Measurements from ENCODE around the gene NRP2.

NRP2 gene

DNA sequence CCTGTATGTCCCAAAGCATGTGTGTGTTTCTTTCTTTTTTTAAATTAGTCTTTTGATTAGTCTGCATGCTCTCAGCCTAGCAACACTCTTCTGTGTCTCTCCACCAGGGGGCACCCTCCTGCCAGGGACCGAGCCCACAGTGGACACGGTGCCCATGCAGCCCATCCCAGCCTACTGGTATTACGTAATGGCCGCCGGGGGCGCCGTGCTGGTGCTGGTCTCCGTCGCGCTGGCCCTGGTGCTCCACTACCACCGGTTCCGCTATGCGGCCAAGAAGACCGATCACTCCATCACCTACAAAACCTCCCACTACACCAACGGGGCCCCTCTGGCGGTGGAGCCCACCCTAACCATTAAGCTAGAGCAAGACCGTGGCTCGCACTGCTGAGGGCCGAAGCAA, 93.8 kb downstream of the NRP2 start:
- DNase-seq (ENCODE audit: low read depth), result no peak

DNA sequence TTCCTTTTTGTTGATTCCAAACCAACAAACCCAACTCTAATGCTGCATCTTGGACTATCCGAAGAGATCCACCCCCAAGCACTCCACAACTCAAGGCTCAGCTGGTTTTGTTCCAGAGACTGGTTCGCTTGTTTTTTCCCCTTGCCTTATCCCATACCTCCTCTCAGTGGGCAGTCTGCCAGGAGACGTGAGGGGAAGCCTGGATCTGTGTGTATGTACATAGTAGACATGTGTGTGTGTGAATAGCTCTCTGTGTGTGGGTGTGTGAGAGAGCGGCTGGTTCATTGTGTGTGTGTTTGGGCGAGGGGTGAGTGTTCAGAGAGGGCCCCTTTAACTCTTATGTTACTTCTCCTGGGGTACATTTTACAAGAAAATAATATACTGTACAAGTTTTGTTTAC, 94.4 kb downstream of the NRP2 start:
- no peak for DNase-seq (ENCODE audit: low read depth)

DNA sequence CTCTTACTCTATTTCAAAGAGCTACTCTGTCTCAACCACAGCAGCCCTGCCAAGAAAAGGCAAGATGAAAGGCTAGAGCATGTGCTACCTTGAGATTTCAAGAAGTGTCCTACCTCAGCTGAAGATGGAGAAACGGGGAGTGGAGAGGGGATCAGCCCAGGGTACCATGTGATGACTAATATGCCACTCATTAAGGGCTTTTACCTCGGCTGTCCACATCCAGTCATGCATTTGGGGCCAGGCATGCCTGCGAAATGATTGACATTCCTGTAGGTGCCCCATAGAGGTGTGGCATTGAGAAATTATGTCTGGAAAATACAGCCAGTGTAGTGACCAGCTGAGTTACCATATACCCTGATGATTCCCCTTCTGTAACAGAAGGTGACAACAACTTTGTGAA, 96.1 kb downstream of the NRP2 start:
- DNase-seq (ENCODE audit: low read depth), result no peak

DNA sequence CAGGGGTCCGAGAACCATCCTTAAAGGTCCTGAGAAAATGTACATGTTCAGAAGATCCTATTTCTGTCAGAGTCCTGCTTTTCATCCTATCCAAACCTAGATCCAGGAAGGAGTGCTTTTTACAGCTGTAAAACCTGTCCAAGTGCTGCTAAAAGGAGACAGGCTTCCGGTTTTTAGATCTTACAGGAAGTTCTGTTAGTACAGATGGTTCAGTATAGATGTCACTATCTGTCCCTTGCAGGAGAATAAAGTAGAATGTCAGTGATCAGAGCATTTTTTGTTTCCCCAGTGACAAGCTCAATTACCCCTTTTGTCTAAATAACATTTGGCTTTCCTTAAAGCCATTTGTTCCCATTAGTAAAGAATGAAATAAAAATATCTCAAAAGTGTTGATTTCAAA, 98.3 kb downstream of the NRP2 start:
- DNase-seq (ENCODE audit: low read depth), result no peak

DNA sequence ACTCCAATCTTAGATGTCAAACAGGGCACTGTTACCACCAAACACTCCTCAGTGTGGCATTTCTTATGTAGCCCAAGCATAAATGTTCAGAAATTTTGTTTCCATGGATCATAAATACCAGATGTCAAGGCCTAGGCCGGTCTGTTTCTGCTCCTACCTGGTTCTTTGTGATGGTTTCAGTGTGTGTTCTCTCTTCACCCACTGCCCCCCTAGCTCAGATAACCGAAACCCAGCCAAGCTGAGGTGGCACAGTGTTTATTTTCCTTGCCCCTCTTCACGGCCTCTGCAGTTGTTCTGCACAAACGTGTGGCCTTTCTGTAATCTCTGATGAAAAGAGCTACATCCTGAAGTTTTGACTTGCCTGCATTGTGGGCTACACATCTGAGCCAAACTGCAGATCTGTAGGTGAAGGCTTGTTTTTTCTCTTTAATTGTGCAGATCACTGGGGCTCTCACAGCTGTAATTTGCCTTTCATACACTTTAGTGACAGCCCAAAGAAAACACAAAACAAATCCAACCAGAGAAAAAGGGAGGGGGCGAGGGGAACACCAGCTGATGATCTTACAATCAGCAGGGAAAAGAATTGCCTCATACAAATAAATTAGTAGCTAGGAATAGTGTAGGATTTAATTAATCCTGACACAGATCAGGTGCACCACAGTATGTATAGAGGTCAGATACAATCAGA, 99.1 kb downstream of the NRP2 start:
- DNase-seq (ENCODE audit: low read depth), result no peak

DNA sequence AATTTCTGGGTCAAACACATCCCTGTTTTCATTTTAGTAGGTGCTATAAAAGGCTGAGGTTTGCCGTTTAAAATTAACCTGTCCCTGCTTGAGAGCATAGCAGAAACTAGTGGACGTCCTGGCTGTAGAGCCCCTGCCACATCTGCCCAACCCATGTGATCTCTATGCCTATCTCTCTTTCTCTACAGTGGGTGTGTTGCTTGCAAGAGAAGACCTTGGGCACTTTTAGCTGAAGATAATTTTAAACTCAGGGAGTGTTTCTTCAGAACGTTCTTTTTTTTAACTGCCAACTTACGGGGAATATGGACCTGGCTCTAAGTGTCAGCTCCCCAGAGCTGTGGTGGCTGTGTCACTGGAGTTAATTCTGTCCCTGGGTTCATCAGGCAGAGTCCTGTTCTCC, 100.6 kb downstream of the NRP2 start:
- no peak for DNase-seq (ENCODE audit: low read depth)

DNA sequence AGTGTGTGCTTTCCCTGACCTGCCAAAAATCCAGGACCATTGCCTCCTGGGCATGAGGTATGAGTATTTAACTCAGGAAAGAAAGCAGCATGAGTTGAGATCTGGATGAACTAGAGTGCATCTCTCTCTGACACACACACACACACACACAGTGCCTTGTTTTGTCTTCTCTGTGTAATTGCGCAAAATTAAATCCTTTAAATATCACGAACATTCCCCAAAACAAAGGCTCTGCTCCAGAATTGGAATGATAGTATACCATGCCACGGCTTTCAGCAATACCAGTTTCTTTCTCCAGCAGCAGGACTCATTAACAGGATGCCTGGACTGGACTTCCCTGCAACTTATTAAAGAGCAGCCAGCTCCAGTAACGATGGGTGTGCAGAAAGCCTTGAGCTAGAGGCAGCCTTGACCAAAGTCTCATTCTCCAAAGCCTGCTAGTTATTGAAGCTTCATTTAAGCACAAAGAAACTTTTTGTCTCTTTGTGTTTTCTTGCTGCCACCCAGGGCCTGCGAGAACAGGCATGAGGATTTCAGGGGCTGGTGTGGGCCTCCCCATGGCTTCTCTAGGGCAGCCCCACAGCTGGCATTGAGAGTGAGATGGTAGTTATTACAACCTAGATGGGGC, 101.7 kb downstream of the NRP2 start:
- DNase-seq (ENCODE audit: low read depth), result no peak

DNA sequence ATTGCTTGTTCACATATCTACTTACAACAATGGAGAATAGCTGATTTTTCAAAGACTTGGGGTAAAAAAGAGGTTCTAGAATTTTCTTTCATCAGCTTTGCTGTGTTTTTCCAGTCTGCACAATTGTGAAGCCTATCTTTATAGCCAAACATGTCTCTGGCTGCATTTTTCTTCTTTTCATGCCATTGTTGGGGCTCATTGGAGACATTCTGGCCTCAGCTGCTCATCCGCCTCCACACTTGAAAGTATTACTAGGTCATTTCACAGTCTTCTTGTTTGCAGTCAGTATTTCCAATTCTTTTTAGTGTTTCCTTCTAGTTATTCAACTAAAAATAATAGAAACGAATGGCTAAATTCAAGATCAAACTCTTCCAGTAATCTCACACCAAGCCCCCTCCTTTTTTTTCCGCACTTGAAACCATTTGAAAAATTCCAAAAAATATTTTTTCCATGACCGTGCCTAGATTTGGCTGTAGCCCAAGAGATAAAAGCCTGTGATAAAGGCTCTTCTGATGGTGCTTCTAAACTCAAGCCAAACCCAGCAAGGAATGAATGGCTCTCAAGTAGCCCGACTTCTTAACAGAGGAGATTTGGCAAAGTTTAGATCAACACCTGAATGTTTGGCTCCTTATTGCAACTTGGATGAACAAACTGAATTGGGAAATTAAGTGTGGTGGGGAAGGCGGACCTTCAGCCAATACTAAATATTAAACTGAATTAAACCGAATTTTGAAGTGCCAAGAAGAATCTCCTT, 103.4 kb downstream of the NRP2 start:
- DNase-seq (ENCODE audit: low read depth), result no peak

DNA sequence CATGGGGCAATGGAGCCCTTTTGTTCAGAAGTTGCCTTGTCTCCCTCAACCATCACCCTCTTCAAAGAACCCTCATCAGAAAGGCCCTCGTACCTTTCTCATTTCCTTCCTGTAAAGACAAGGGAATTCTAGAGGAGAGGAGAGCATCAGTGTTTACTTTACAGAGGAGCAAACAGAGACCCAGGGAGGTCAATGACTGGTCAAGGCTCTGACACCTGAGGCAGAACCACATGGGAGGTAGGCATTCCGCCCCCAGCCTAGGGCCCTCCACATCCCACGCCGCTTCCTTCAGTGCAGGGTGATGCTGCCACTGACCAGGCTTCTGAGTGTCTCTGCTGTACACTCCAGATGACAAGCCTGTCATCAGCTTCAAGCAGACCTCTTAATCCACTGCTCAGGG, 104.7 kb downstream of the NRP2 start:
- no peak for DNase-seq (ENCODE audit: low read depth)

DNA sequence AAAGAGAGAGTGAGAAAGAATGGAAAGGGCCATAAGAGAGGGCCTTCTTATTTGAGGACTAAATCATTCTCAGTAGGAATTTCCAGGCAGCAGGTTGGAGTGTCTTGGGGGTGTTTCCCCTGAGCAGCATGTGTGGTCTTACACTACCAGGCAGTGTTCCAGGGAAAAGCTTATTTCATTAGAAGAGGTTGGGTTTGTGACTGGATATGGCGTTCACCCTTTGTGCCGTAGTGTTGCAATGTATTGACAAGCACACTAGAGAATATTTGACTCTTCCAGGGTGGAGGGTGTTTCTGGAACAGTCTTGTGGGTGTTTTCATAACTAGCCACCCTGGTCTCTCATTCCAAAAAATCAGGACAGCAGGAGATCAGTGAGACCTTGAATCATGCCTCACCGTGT, 105.5 kb downstream of the NRP2 start:
- DNase-seq (ENCODE audit: low read depth), result no peak

DNA sequence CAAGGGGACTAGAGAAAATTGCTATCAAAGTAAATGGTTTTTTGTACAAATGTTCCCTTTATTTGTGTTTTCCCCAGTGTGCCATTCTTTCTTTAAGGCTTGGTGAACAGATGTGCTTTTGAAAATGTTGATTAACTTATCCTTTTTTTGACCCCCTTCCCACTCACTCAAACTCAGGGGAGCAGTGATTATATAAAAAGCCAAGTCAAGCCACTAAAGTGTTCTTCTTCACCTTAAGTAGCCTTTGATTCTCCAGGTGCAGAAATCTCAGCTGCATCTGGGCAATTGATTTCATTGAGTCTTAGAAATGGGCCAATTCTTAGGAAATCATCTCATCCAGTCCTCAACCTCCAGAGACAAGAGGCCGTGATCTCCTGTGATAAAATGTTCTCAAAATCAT, 107.6 kb downstream of the NRP2 start:
- no peak for DNase-seq (ENCODE audit: low read depth)

DNA sequence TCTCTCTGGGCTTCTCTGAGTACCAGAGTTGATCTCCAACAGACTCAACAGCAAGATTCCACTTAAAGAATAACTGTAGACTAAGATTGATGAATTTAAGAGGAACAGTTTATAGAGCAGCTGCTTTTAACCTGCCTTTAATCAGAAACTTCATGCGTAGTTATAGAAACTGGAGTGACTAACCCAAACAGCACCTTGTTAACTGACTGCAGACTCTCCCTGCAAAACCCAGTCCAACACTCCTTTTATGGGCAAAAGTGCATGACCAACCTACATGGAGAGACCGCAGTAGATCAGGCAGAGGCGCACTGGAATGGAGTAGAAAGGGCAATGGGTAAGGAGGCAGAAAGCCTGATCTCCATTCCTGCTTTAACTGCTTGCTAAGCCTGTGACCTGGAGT, 110.6 kb downstream of the NRP2 start:
- DNase-seq (ENCODE audit: low read depth), result no peak

DNA sequence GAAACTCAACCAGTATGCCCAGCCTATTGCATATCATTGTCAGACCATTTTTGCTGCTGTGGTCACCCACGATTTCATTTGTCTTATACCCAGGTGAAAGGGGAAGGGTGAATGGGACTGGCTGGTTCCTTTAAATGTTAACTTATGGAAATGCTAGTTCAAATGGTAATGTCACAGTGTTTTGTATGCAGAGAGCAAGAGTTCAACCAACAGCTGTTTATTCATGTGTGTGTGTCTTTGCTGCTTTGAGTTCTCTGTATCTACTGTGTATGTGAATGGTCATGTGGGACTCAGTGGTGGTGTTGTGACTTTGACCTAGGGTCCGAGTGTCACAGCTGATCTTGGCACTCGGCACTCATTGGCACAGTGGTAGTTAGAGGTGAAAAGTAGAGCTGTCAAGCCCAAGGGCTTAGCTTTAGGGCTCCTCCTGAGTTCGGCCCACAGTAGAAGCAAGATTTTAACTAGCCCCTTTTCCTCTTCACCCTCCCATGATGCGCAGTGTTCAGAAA, 114.6 kb downstream of the NRP2 start:
- DNase-seq (ENCODE audit: low read depth), result no peak

DNA sequence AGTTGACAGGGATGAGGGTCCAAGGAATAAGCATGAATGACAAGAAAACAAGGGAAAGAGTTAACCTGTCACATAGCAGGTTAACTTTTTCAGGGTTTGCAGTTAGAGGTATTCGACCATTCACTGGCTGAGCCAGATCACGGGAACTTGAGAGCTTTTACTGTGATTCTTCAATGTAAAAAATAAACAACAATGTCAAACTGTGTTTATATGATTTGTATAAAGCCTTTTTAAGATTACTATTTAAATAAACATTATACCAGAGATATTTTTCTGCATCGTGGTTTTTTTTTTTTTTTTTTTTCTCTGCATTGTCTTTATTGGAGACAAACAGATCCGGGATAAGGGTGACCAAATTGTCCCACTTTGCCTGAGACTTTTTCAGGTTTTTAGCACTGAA, 115.6 kb downstream of the NRP2 start:
- DNase-seq (ENCODE audit: low read depth), result no peak

DNA sequence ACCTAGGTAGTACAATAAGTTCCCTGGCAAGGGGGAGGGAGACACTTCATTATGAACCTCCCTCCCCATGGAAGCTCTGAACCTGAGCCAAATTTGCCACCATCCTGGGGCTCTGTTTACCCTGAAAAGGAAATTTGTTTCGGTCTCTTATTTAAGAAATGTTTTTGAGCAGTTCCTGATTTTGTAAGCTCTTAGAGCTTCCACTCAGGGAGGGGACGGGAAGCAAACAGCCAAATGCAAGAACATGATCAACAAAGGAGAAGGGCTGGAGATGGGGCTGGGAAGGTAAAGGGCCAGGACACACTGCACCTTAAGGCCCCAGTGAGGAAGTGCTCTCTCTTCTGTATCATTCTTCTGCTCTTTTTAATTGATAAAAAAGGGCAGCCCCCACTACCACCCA, 117.9 kb downstream of the NRP2 start:
- no peak for DNase-seq (ENCODE audit: low read depth)

DNA sequence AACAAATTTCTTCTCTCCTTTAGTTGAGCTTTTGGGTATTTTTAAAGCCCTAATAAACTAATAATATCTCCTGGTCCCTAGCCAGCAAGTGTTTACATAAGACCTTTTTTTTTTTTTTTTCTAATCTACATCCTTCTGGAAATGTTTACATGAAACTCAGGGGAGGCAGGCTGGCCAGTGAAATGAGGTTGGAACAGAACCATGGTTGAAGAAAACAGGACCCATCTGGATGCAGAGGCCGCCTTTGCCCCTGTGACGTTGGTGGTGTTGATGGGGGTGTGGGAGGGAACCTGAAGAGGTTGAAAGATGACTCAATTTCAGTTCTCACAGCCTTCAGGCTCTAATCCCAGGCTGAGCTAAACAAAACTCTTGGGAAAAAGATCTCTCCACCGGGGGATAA, 118.5 kb downstream of the NRP2 start:
- no peak for DNase-seq (ENCODE audit: low read depth)

DNA sequence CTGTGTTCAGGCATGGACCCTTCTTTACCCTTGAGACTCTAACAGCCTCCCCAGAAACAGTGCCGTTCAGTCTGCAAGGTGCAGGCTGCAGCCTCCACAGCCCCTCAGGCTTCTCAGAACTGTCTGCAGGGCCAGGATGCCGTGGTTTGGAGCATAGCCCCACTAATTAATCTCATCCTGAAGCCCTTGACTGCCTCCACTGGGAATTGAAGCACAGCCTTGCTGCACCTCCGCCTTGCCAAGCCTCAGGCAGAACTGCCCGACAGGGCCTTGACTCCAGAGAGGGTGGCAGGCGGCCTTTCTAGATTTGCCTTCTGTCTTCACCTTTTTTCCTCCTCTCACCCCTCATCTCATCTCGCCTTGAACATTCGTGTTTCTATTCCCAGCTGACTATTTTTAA, 119.8 kb downstream of the NRP2 start:
- no peak for DNase-seq (ENCODE audit: low read depth)

DNA sequence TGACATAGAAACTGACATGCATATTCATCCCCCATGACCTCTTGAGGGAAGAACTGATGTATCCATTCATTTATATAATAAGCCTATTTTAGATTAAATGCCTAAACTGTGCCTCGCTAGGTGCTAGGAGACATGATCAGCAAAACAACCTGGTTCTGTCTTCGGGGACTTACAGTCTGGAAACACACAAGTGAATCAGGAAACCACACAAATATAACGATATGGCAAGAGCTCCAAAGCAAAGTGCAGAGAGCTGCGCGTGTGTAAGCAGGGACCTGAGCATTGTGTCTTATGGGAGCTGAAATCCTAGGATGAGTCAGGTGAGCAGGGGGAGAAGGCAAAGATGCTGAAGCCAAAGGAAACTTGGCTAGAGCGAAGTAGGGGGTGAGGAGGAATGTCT, 120.6 kb downstream of the NRP2 start:
- no peak for DNase-seq (ENCODE audit: low read depth)

DNA sequence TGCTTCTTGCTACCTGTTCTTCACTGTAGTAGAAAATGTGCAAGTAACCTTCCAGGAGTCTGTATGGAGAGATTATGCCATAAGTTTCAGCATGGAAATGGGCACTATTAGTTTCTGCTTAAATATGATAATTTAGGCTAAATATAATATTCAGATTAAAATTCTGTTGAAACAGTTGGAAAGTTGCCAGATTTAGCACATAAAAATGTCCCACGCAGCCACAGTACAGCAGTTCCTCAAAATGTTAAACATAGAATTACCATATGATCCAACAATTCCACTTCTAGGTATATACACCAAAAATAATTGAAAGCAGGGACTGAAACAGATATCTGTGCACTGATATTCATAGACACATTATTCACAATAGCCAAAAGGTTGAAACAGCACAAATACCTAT, 121.2 kb downstream of the NRP2 start:
- no peak for DNase-seq (ENCODE audit: low read depth)

DNA sequence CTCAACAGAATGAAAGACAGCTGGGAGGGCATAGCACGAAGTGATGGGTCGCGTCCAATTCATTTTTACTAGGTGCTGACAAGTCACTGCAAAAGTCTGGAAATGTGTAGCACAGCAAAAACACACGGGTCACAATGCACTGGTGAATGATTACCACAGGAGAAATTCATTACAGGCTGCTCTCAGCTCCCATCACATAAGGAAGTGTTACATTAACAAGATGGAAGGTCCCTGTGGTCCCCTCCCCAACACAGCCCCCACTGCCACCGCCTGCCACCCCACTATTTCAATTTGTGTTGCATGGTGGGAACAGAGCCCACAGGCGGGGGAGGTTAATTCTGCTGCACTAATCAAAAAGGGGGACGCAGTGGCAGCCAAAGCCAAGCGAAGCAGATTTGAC, 122.8 kb downstream of the NRP2 start:
- DNase-seq (ENCODE audit: low read depth), result no peak

DNA sequence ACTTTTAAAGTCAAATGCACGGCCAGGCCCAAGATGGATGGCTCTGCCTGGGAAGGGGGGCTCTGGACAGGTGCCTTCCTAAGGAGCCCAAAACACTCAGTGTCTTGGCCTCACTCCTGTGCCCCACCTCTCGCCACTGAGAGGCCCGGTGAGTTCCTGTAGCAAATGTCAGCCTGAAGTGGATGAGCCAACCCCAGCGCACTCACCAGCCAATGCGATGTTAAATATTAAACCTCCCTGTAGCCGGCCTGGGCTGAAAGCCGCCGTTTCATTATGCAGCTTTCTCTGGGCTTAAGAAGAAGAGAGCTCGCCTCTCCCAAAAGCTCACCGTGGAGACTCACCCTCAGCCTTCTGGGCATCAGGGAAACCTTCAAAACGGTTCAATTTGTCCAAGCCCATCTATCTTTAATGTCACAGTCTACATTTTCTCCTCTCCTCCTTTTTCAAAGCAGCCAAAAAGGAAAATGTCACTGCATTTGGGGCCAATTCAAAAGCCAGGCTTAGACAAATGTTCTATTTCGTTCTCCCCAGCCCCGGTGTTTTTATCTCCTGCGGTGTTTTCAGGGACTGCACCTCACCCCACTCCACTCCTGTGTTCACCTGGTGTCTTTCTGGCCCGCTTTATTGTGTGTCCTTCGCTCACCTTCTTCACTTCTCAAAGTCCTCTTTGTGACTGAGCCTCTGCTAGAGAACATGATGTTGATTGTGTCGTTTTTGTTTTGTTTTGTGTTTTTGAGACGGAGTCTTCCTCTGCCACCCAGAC, 124.0 kb downstream of the NRP2 start:
- DNase-seq (ENCODE audit: low read depth), result no peak

DNA sequence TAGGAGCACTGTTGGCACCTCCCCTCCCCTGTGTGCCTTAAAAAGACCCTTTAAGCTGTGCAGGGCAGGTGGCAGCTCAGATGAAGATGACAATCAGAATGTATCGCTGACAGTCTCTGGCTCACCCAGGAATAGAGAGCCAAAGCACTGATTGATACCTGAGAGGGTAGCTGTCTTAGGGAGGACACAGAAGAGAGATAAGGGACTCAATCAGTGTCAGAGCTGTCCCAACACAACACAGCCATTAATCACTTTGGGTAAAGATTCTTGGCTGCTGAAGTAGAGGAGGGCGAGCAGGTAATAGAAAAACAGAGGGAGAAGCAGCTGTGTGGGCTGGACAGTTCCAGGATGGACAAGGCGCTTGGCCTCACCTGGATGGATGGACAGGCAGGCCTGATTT, 124.9 kb downstream of the NRP2 start:
- DNase-seq (ENCODE audit: low read depth), result no peak

DNA sequence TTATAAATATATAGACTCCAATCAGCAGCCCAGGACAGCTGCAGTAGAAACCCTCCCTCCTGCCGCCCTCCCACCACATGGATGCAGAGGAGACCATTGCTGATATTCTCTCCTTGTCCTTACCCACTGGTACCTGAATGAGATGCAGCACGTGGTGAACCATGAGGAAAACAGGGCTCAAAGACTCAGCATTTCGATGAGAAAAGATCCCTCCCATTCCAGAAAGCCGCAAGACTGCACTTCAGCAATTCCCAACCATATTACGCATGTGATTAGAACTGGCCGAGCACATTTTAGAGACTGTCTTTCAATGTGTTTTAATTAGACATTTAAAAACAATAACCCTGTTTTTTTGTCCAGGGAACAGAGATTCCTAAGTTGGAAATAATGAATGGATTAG, 125.5 kb downstream of the NRP2 start:
- DNase-seq (ENCODE audit: low read depth), result no peak

Data from stimulated activated CD8-positive, alpha-beta memory T cell treated with anti-CD3 and anti-CD28 coated beads, Interleukin-15, amount 100 ng/mL, for 1 hour (primary cell).